Spleen (tissue), 7 donors: ENCODE measurements around the gene DNAJB8.

Source experiments
- POLR2A ChIP-seq, 3 donors: fragments of 450-650 bp; IDR thresholded peaks; one replicate each; pipeline ENCODE4 v1.5.1; 2017; ENCODE audit warnings: antibody characterized with exemption in 3 of 3, mild to moderate bottlenecking in 1 of 3
- TF ChIP-seq, protein P1 (sequence below), 11 experiments: fragments of 200-600 bp in 7 of 11; fragments of 450-650 bp in 4 of 11; sonication (generic) in 4 of 11; IDR thresholded peaks in 8 of 11; conservative IDR thresholded peaks in 3 of 11; 1 replicate in 7 of 11; 2 replicates in 4 of 11; pipeline versions ENCODE4 v1.4.0 to v1.8.0; 2016 to 2021; ENCODE audit warnings: antibody characterized with exemption in 11 of 11, inconsistent platforms in 4 of 11, mild to moderate bottlenecking in 1 of 11
- donor health status: DM: no; HTN: no; CAD: no; lungs with moderate emphysema.
- donor health status: DM: no; HTN: no; CAD: no.
- donor health status: DM: no; HTN: no; CAD: no.

GRCh38 chr3:128505771-128506170 is 39.1 kb upstream of the DNAJB8 start:
- TF ChIP-seq, protein P1, sequence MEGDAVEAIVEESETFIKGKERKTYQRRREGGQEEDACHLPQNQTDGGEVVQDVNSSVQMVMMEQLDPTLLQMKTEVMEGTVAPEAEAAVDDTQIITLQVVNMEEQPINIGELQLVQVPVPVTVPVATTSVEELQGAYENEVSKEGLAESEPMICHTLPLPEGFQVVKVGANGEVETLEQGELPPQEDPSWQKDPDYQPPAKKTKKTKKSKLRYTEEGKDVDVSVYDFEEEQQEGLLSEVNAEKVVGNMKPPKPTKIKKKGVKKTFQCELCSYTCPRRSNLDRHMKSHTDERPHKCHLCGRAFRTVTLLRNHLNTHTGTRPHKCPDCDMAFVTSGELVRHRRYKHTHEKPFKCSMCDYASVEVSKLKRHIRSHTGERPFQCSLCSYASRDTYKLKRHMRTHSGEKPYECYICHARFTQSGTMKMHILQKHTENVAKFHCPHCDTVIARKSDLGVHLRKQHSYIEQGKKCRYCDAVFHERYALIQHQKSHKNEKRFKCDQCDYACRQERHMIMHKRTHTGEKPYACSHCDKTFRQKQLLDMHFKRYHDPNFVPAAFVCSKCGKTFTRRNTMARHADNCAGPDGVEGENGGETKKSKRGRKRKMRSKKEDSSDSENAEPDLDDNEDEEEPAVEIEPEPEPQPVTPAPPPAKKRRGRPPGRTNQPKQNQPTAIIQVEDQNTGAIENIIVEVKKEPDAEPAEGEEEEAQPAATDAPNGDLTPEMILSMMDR (IDR thresholded peaks at IDR 0.05 in 8 of 11, conservative IDR thresholded peaks at IDR 0.05 in 3 of 11): no peak
- no peak for TF ChIP-seq POLR2A (IDR thresholded peaks at IDR 0.05)
